ENCODE data around the gene PPP6C.

DNA sequence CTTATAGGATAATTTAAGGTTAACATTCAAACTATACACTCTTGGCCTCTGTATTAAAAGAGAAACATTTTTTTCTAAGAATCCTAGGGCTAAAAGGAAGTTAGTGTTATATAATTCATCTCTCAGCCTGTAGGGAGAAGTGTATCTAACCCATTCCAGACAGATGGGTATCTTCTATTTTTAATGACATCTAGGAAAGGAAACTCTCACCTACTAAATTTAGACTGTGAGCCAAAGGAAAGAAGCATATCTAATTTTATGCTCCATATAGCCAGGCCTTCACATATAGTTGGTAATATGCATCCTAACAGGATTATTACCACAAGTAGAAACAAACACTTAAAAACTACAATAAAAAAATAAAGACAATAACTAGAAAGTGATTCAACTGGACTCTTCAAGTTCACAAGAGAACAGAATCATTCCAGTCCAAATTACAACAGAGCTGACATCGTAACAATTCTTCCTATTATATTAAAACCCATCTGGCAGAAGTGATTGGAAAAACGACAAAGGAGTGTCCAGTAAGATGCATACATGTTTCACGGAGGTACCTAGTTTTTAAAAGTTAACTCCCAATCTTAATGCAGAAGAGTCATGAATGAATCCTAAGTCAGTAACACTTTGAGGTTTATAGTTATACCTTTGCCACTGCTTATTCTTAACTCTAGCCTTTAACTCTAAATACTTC lies 85.7 kb downstream of the PPP6C start:
- TF ChIP-seq, protein P1, sequence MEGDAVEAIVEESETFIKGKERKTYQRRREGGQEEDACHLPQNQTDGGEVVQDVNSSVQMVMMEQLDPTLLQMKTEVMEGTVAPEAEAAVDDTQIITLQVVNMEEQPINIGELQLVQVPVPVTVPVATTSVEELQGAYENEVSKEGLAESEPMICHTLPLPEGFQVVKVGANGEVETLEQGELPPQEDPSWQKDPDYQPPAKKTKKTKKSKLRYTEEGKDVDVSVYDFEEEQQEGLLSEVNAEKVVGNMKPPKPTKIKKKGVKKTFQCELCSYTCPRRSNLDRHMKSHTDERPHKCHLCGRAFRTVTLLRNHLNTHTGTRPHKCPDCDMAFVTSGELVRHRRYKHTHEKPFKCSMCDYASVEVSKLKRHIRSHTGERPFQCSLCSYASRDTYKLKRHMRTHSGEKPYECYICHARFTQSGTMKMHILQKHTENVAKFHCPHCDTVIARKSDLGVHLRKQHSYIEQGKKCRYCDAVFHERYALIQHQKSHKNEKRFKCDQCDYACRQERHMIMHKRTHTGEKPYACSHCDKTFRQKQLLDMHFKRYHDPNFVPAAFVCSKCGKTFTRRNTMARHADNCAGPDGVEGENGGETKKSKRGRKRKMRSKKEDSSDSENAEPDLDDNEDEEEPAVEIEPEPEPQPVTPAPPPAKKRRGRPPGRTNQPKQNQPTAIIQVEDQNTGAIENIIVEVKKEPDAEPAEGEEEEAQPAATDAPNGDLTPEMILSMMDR (IDR thresholded peaks at IDR 0.05) = no peak
- TF ChIP-seq ZFX (IDR thresholded peaks at IDR 0.05; ENCODE audit: borderline replicate concordance) = no peak
